Endothelial cell of umbilical vein (primary cell): ENCODE data around the gene DUSP22. TPM values are rescaled to one million over a fixed set of nuclear protein-coding genes. Genes with fewer than 3 reads are reported as not detected.

Experiments used
- BruUV-seq: library from RNA; stranded (reverse); fragments of 400-500 nt; replicated peaks from 2 replicates; lab custom pipeline; 2021; lab: Mats Ljungman, UMichigan
- CTCF ChIA-PET: fragments of 300-600, 350-600 bp; sonication (Branson Sonifier 250); formaldehyde crosslinking; loops from one replicate; lab custom pipeline; 2021; ENCODE audit warnings: antibody characterized with exemption, inconsistent platforms; lab: Charles Lee
- POLR2A ChIA-PET: fragments of 300-600, 350-600 bp; sonication (Branson Sonifier 250); formaldehyde crosslinking; loops from one replicate; lab custom pipeline; 2021; ENCODE audit warnings: antibody characterized with exemption, inconsistent platforms; lab: Charles Lee
- DNase-seq: peaks from one replicate; pipeline ENCODE4 v3.0.0-alpha.2; 2011; ENCODE audit warnings: low read depth, low spot score
- FAIRE-seq: peaks from 2 replicates; lab custom pipeline; 2011; peaks lifted over from hg19 to GRCh38; lab: Jason Lieb, UNC
- H2AFZ ChIP-seq: 2 replicates; pipeline ENCODE4 v1.6.0; 2012; ENCODE audit warnings: low read depth, low read length, control low read depth, inconsistent platforms
- H3K27ac ChIP-seq: 2 replicates; pipeline ENCODE4 v1.5.1; 2011; ENCODE audit warnings: low read depth, mild to moderate bottlenecking, control low read depth, low read length, moderate library complexity; ENCODE audit not compliant: insufficient read depth
- H3K27me3 ChIP-seq, 2 experiments: 2 replicates each; pipeline versions ENCODE4 v1.6.0 to v1.6.1; 2011; ENCODE audit warnings: low read length in 2 of 2, mixed read lengths in 1 of 2; ENCODE audit not compliant: control insufficient read depth in 2 of 2, insufficient read depth in 2 of 2
- H3K36me3 ChIP-seq, 2 experiments: 2 replicates in 1 of 2; 3 replicates in 1 of 2; pipeline ENCODE4 v1.5.1; 2011; ENCODE audit warnings: low read length in 2 of 2, mild to moderate bottlenecking in 1 of 2, moderate library complexity in 1 of 2; ENCODE audit not compliant: control insufficient read depth in 2 of 2, insufficient read depth in 2 of 2; ENCODE audit errors: extremely low read depth in 1 of 2
- H3K4me1 ChIP-seq: 3 replicates; pipeline ENCODE4 v1.5.1; 2011; ENCODE audit warnings: mild to moderate bottlenecking, low read length; ENCODE audit not compliant: control insufficient read depth, insufficient read depth; ENCODE audit errors: extremely low read depth
- H3K4me2 ChIP-seq: 2 replicates; pipeline ENCODE4 v1.6.1; 2011; ENCODE audit warnings: low read length, control low read depth, mixed read lengths; ENCODE audit not compliant: insufficient read depth
- H3K4me3 ChIP-seq, 3 experiments: fragments of 200-600 bp in 1 of 3; sonication (generic), shearing (Covaris generic) in 1 of 3; replicated peaks in 1 of 3; 2 replicates each; pipeline ENCODE4 v1.5.1; 2011 to 2016; ENCODE audit warnings: control low read depth in 3 of 3, low read length in 3 of 3, mild to moderate bottlenecking in 2 of 3, inconsistent platforms in 1 of 3, low read depth in 1 of 3, moderate library complexity in 1 of 3; ENCODE audit not compliant: insufficient read depth in 1 of 3
- H3K79me2 ChIP-seq: 2 replicates; pipeline ENCODE4 v1.6.0; 2012; ENCODE audit warnings: low read length, inconsistent platforms; ENCODE audit not compliant: control insufficient read depth, insufficient read depth
- H3K9ac ChIP-seq: replicated peaks from 2 replicates; pipeline ENCODE3; 2011; ENCODE audit warnings: low read length, control low read depth; ENCODE audit not compliant: insufficient read depth; ENCODE audit errors: extremely low read depth
- H3K9me1 ChIP-seq: replicated peaks from 3 replicates; pipeline ENCODE4 v1.6.0; 2011; ENCODE audit warnings: mild to moderate bottlenecking, low read length; ENCODE audit not compliant: control insufficient read depth, insufficient read depth; ENCODE audit errors: extremely low read depth
- H3K9me3 ChIP-seq: replicated peaks from 2 replicates; pipeline ENCODE4 v1.5.1; 2012; ENCODE audit warnings: low read length, inconsistent platforms; ENCODE audit not compliant: control insufficient read depth, insufficient read depth
- H4K20me1 ChIP-seq: replicated peaks from 2 replicates; pipeline ENCODE3; 2011; ENCODE audit warnings: mild to moderate bottlenecking, low read length; ENCODE audit not compliant: control insufficient read depth, insufficient read depth; ENCODE audit errors: extremely low read depth
- EZH2 ChIP-seq: IDR thresholded peaks from 2 replicates; pipeline ENCODE4 v1.6.1; 2012; ENCODE audit warnings: borderline replicate concordance, low read depth, mild to moderate bottlenecking, moderate library complexity, low read length, inconsistent platforms; ENCODE audit not compliant: severe bottlenecking
- FOS ChIP-seq: IDR thresholded peaks from 2 replicates; pipeline ENCODE4 v1.6.1; 2011; ENCODE audit warnings: mild to moderate bottlenecking, low read length, moderate library complexity, borderline replicate concordance; ENCODE audit not compliant: insufficient read depth
- GATA2 ChIP-seq: IDR thresholded peaks from 2 replicates; pipeline ENCODE4 v1.7.0; 2011; ENCODE audit warnings: low read depth, mild to moderate bottlenecking, moderate library complexity, mixed read lengths, low read length; ENCODE audit not compliant: insufficient read length, insufficient read depth
- JUN ChIP-seq: IDR thresholded peaks from 2 replicates; pipeline ENCODE4 v1.6.1; 2011; ENCODE audit warnings: borderline replicate concordance, low read depth; ENCODE audit not compliant: insufficient read length, insufficient read depth
- MYC ChIP-seq: IDR thresholded peaks from one replicate; pipeline ENCODE4 v1.6.1; 2011; ENCODE audit warnings: mild to moderate bottlenecking, low read depth, low read length
- POLR2A ChIP-seq: IDR thresholded peaks from 2 replicates; pipeline ENCODE4 v1.6.1; 2012; ENCODE audit warnings: low read depth, mild to moderate bottlenecking, control low read depth, low read length
- POLR2AphosphoS5 ChIP-seq: IDR thresholded peaks from 2 replicates; pipeline ENCODE4 v1.6.1; 2012; ENCODE audit warnings: low read depth, mild to moderate bottlenecking, control low read depth, low read length, moderate library complexity; ENCODE audit not compliant: insufficient read depth
- dilution Hi-C: fragments of 300-500 bp; cut with MboI; formaldehyde crosslinking; loops from one replicate; pipeline ENCODE4 v1.15.0; 2019; ENCODE audit warnings: low sequenced_read_pairs; ENCODE audit not compliant: extremely low pct_ligation_motif_present
- intact Hi-C: fragments of 100-400 bp; cut with micrococcal nuclease; formaldehyde crosslinking; loops from one replicate; pipeline ENCODE4 v1.10.0; 2022
- polyA plus RNA-seq, 4 experiments: library from polyadenylated mRNA; depleted of rRNA in 3 of 4; stranded (reverse) in 3 of 4; unstranded in 1 of 4; fragments of >200 nt; gene quantifications; 2 replicates each; pipeline versions ENCODE4 v1.2.1 to v1.2.3, GENCODE V29; 2011 to 2012; ENCODE audit warnings: missing spikeins in 1 of 4
- total RNA-seq: library from RNA; stranded (reverse); gene quantifications from 2 replicates; pipeline ENCODE4 v1.2.3, GENCODE V29; 2021
- TF ChIP-seq, protein P1 (sequence below): IDR thresholded peaks from 2 replicates; pipeline ENCODE4 v1.6.1; 2011; ENCODE audit not compliant: insufficient read depth, insufficient read length
- TF ChIP-seq, protein P2 (sequence below), 2 donors: IDR thresholded peaks; 1 replicate in 1 of 2; 2 replicates in 1 of 2; pipeline ENCODE4 v1.5.1; 2011; ENCODE audit warnings: low read length in 2 of 2, mild to moderate bottlenecking in 2 of 2, moderate library complexity in 2 of 2, control low read depth in 1 of 2, inconsistent platforms in 1 of 2, low read depth in 1 of 2; ENCODE audit not compliant: insufficient read depth in 1 of 2; ENCODE audit errors: extremely low read depth in 1 of 2

The DUSP22 gene
- total and polyA plus RNA-seq, 2 donors (not counting 3 experiments of a cell fraction or from before 2014, with no cell fraction given): 23.2 to 33.9 TPM

DNA sequence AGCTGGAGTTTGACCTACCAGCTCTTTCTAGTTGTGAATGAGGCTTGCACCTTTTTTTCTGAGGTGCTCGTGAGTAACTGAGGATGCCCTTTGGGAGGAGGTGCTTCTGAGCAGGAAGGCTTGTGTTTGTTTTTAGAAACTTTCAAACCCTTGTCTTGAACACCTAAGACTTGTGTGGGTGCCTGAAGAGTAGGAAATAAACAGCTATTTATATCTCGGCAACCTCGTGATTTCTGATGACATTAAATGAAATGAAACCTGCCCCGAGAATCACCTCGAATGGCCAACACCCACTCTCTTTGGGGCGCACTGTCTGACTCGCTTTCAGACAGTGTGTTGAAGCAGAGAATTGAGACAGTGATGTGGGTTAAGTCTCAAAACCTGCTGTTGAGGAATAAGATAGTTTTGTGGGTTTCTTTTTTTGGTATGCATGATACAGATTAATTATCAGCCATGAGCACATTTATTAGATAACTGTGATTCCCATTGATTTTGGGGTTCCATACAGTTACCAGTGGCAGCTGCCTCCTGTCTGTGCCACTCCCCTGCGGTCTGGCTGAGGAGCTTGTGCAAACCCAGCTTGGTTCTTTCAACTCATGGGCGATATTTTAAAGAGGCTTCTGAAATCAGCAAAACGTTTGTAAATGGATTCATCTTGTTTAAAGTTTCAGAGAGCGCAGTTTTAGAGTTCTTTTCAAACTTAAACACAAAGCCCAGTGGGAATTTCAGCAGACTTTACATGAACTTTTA, 107.7 kb downstream of the DUSP22 start:
- Histone ChIP-seq H4K20me1 (no peaks in the 10 kb centered on the region), H3K27me3 (peaks cover 2 to 5% of the 10 kb centered on the region in 2 experiments), H3K4me2 (no peak overlapping the region), H3K9ac (no peak overlapping the region), H3K36me3 (no peaks in the 10 kb centered on the region), H3K4me1 (no peaks in the 10 kb centered on the region), H3K79me2 (no peaks in the 10 kb centered on the region), H3K27ac (no peak overlapping the region), H2AFZ (no peak overlapping the region), H3K4me3 (no peak overlapping the region), H3K9me3 (no peaks in the 10 kb centered on the region), H3K9me1 (no peaks in the 10 kb centered on the region)
- FAIRE-seq (no peak), DNase-seq (no peak)
- TF ChIP-seq EZH2: no peak
- TF ChIP-seq MYC: no peak
- no peak for TF ChIP-seq GATA2
- TF ChIP-seq JUN: no peak
- TF ChIP-seq, protein P1, sequence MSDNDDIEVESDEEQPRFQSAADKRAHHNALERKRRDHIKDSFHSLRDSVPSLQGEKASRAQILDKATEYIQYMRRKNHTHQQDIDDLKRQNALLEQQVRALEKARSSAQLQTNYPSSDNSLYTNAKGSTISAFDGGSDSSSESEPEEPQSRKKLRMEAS: no peak
- TF ChIP-seq POLR2AphosphoS5: no peak
- TF ChIP-seq, protein P2, sequence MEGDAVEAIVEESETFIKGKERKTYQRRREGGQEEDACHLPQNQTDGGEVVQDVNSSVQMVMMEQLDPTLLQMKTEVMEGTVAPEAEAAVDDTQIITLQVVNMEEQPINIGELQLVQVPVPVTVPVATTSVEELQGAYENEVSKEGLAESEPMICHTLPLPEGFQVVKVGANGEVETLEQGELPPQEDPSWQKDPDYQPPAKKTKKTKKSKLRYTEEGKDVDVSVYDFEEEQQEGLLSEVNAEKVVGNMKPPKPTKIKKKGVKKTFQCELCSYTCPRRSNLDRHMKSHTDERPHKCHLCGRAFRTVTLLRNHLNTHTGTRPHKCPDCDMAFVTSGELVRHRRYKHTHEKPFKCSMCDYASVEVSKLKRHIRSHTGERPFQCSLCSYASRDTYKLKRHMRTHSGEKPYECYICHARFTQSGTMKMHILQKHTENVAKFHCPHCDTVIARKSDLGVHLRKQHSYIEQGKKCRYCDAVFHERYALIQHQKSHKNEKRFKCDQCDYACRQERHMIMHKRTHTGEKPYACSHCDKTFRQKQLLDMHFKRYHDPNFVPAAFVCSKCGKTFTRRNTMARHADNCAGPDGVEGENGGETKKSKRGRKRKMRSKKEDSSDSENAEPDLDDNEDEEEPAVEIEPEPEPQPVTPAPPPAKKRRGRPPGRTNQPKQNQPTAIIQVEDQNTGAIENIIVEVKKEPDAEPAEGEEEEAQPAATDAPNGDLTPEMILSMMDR (IDR thresholded peaks at IDR 0.05; ENCODE audit: extremely low read depth in 1 of 2, insufficient read depth in 1 of 2, low read depth in 1 of 2, low read length in 2 of 2): no peak
- no peak for TF ChIP-seq POLR2A
- TF ChIP-seq FOS: no peak
- CTCF ChIA-PET: interaction anchor here (0.6 to 3.3 kb wide), 2 partner anchors 9 to 212 kb away, joined by 3 to 10 read pairs; no protein-coding TSS in a partner anchor
- POLR2A ChIA-PET: no interaction called here
- dilution Hi-C loops (no loop called here), intact Hi-C loops (no loop called here)
- BruUV-seq: no TSS peak
